Nucleus accumbens (tissue), 56 donors: ENCODE results near the gene CASP8.
A peak's percentile ranks its signal among the peaks of the same experiment; 100 is the strongest.

Experiments used
- DNase-seq, 56 donors: peaks; one replicate each; lab custom pipeline; 2025; lab: John Stamatoyannopoulos, UW

Gene CASP8

DNA sequence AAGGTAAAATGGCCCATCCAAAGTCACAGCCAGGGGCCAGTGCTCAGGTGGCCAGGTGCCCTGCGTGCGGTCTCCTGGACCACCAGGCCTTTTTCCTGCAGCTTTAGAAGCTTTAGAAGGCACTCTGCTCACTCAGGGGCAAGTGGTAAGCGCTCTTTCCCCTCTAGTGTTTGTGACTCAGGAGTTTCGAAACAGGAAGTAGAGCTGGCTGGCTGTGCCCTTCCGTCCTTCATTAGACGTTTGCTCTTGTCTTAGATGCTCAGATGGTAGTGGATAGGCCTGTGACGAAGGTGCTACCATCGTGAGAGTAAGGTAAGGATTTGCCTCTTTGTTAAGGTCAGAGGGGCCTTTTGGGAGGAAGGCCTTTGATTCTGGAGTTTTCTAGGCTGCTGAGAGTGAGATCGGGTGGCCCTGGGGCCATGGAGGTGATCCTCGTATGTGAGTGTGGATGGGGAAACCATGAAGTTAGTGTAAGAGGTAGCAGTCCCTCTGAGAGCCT is at the start of gene CASP8:
Gene CASP8 (plus strand): TSS at position 235 of the 499 bp plus-strand sequence. CDS start 5,951 bp downstream, outside the sequence.
- peak in 1 of 56 donors; percentile 2 for DNase-seq

DNA sequence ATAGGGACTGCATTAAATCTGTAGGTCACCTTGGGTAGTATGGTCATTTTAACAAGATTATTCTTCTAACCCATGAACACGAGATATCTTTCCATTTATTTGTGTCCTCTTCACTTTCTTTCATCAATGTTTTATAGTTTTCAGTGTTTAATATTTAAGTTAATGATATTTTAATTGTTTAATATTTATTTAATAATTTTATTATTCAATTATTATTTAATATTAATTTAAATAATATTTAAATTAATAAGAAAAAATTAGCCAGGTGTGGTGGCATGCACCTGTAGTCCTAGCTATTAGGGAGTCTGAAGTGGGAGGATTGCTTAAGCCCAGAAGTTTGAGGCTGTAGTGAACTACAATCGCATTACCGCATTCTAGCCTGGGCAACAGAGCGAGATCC is 44.4 kb upstream of the CASP8 start:
- DNase-seq: no peak

DNA sequence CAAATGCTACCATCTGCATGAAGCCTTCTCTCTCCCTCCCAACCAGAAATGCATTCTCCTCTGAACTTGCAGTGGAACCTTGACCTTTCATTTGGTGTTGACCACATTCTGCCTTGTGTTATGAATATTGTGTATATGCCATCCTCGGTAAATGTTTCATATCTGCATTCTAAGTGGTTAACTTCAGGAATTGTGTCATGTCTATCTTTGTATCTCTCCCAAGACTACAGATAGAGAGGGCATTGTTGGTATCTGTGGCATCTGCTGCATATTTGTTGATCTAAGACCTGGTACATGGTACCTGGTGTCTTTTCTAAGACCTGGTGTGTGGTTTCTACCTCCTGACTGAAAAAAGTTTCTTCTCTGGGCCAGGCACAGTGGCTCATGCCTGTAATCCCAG is 43.4 kb upstream of the CASP8 start:
- DNase-seq: no peak

DNA sequence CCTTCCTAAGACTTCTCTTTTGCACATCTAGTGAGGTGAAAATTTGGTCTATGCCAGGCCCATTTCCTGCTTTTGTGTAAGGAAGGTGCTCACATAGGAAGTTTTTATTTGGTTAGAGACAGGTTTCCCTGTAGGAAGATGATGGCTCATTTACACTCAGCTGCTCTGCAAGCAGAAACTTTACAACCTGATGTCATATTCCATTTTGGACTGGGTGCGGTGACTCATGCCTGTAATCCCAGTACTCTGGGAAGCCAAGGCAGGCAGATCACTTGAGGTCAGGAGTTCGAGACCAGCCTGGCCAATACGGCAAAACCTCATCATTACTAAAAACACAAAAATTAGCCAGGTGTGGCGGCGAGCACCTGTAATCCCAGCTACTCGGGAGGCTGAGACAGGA is 41.6 kb upstream of the CASP8 start:
- no peak for DNase-seq

DNA sequence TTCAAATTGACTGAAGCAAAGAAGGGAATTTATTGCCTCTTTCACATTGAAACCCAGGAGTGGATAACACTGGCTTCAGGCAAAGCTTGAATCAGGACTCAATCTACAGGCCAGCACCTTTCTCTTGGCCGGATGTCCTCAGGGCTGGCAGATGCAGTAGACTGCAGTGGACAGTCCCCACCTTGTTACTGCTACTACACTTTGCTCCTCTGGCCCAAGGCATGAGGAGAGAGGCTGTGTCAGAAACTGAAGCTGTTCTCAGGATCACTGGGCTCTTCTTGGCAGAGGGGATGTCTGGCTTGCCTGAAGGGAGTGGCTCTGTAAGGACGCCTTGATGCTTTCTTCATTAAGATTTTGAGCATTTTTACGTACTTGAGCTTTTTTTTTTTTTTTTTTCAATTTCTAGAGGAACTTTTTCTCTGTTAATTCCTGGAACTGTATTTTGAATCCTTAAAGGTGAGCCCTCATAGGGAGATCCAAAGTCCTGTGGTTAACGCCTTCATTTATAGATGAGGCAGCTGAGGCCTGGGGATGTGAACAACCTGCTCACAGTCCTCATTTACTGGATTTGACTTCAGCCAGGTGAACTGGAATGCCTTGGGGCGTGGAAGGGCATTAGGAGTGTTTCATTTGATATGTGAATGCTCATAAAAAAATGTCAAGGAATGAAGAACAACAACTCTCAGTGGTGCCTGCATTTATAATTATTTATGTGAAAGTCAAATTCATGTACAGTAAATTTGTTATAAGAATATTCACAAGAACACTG is 40.8 kb upstream of the CASP8 start:
- no peak for DNase-seq

DNA sequence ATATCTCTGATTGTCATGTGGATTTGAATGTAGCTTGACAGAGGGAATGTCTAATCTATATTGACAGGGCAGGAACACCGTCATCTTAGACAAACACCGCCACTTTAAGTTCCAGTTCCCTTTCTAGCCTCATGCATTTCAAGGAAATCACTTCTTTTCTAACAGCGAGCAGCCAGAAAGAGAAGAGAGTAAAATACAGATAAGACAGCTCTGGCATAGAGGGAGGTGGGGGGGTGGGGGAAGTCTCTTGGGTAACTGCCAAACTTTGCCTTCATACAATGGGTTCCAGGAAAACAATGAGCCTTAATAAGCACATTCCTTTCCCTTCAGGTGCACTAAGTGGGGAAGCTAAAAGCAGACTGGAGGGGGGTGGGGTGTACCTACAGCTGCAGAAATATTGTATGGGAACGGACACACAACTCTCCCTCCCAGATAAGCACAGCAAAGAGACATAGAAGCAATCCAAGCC is 40.2 kb upstream of the CASP8 start:
- DNase-seq: peak in 9 of 56 donors; percentile 2 to 40 (median 17)

DNA sequence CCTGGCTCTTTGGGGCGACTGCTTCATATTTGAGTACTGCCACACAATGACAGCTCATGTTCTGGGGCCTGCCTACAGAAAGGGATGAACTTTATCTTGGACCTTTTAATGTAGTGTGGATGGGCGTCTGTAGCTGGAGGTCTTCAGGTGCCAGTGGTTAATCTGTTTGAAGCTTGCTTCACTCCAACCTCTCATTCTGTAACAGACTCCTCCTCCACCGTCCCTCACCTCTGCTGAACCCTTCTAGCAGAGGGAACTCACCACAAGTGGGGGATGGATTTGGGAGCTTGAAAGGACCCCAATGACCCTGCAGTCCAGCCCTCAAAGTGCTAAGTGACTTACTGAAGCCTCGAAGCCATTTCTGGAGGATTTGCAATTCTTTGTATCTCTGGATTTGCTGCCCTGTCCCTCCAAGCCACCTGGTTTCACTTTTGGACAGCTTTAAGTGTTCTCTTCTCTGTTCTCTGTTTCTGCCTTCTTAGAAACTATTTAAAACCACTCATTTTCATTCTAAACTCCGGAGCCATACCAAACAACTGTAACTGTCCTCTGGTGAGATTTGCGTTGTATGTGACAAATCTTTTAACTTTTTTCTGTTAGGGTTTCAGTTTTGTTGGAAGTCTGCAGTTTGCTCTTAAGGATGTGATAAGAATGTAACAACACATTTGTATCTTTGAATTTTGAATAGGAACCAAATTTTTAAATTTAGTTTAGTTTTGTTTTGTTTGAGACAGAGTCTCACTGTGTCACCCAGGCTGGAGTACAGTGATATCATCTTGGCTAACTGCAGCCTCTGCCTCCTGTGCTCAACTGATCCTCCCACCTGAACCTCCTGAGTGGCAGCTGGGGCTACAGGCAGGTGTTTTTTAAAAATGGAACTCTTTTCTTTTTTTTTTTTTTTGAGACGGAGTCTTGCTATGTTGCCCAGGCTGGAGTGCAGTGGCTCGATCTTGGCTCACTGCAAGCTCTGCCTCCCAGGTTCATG is 37.0 kb upstream of the CASP8 start:
- no peak for DNase-seq

DNA sequence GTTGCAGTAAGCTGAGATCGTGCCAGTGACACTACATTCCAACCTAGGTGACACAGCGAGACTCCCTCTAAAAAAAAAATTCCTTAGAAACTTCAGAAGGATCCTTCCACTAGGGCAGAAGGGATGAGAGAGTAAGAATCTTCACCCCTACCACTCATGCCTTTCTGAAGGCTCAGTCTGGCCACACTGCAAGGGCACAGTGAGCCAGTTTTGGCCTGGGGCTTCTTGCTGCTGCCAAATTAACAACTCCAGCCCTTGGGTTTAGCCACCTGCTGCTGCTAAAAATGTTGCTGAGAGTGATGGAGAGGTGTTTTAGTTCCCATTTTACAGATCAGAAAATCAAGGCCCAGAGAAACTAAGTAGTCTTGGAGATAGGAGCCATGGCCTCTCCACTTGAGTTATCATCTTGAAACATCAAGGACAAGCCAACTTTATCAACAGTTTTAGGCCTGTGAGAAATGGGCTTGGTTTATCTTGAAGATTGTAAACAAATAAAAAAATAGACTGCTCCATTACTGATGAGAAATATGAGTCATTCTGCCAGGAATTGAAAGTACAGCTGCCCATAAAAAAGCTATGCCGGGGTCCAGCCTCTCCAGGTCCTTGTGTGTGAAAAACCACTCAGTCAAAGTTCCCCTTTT is 31.9 kb upstream of the CASP8 start:
- no peak for DNase-seq

DNA sequence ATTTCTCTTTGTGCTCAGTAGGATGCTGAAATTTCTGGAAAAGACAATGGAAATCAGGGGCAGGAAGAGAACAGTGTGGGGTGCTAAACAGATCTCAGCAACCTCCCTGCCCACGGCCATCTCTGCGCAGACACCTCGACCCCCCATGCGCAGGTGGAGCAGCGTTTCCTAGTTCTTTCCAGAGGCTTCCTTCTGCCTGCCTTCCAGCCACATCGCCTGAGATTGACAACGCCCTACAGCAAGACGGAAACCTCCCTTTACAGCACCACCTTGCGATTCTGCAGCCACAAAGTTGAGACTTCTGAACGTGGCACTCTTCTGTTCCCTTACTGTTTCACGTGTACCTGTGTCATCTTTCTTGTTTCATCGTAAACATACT is 31.4 kb upstream of the CASP8 start:
- no peak for DNase-seq

DNA sequence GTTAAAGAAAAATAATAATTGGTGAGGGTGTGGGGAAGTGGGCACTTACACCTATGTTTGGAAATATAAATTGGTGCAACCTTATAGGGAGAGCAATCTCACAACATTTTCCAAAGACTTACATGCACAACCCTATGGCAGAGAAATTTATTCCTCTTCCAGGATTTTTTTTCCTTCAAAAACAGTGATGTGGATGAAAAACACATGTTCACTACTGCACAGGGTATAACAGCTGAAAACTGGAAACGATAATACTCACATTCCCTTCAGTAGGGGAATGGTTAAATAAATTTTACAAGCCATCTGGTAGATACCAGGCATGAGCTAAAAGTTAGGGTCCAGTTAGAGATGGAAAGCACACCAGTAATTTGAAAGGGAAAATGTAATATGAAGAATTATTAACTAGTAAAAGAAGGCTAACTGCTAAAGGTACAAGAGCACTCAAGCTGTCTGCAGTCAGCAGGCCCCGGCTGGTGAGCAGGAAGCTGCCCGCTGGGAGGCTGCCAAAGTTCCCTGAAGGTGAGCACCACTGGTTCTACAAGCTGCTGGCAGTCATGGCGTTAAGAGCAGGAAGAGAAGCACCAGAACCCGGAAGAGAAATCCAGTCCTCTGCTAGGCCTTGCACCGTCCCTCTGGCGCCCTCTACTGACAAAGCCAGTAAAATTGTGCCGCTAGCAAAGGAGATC is 28.4 kb upstream of the CASP8 start:
- DNase-seq: peak in 49 of 56 donors; percentile 3 to 76 (median 30)

DNA sequence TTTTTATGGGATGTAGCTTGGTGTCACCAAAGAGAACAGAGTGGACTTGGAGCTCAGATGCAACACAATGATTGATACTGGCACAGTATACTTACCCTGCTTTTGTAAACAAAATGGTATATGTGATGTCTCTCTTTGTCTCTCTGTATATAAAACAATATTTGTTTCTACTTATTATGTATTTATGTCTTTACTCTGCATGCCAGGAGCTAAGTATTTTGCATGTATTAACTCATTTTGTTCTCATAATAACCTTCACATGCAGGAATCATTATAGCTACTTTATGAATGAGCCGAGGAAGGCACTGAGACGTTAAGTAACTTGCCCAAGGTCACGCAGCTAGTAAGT is 27.9 kb upstream of the CASP8 start:
- DNase-seq: no peak

DNA sequence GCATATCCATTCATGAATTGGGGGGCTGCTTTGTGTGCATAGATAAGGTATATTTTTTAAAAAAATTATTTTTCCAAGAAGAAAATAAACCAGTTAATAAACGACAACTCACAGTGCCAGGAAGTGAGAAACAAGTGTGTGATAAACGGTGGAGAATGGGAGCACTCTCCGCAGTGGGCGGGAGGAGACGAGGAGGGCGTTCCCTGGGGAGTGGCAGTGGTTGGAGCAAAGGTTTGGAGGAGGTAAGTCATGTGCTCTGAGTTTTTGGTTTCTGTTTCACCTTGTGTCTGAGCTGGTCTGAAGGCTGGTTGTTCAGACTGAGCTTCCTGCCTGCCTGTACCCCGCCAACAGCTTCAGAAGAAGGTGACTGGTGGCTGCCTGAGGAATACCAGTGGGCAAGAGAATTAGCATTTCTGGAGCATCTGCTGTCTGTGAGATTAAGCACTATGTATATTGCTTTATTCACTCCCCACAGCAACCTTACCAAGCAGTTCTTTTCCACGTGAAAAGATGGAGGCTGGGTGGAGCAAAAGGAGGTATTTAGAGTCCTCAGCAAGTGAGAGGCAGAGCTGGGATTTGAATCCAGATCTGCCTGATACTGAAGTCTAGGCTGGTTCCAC is 27.0 kb upstream of the CASP8 start:
- no peak for DNase-seq

DNA sequence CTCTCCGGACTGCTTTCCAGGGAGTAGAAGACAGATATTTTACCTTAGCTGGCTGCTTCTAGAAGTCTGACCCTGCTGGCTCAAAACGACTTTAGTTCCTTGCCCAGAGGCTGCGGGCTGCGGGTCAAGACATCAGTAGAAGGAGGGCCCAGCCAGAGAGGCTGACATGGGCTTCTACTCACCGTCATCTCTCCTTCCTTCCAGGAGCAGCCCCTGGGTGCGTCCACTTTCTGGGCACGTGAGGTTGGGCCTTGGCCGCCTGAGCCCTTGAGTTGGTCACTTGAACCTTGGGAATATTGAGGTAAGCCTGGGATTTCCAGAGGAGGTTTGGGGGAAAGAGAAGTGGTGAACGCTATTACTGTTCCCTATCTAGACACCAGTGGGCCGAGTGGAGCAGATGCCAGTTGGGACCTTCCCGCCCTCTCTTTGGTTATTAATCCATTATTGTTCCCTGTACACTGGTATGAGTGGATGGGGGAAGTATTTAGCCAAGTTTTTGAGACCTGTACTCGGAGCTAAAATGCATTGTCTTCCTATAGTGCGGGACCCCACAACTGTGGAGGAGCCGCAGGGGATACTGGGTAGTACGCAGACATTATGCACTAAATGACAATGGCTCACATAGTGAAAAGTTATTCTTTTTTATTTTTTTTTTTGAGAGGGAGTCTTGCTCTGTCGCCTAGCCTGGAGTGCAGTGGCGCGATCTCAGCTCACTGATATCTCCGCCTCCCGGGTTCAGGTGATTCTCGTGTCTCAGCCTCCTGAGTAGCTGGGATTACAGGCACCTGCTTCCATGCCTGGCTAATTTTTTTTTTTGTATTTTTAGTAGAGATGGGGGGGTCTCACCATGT is 26.3 kb upstream of the CASP8 start:
- no peak for DNase-seq

DNA sequence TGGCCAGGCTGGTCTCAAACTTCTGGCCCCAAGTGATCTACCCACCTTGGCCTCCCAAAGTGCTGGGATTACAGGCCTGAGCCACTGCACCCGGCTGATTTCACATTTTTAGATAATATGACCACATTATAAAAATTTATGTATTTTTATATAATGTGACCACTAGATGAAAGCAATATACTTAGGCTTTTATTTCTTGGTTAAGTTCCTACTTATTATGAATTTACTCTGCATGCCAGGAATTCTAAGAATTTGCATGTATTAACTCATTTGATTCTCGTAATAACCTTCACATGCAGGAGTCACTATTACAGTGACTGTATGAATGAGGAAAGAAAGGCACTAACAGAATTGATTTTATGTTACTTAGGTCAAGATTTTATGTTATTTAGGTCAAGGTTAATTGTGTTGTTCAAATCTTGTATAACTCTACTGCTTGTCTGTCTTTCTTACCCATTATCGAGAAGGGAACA is 25.6 kb upstream of the CASP8 start:
- DNase-seq: no peak

DNA sequence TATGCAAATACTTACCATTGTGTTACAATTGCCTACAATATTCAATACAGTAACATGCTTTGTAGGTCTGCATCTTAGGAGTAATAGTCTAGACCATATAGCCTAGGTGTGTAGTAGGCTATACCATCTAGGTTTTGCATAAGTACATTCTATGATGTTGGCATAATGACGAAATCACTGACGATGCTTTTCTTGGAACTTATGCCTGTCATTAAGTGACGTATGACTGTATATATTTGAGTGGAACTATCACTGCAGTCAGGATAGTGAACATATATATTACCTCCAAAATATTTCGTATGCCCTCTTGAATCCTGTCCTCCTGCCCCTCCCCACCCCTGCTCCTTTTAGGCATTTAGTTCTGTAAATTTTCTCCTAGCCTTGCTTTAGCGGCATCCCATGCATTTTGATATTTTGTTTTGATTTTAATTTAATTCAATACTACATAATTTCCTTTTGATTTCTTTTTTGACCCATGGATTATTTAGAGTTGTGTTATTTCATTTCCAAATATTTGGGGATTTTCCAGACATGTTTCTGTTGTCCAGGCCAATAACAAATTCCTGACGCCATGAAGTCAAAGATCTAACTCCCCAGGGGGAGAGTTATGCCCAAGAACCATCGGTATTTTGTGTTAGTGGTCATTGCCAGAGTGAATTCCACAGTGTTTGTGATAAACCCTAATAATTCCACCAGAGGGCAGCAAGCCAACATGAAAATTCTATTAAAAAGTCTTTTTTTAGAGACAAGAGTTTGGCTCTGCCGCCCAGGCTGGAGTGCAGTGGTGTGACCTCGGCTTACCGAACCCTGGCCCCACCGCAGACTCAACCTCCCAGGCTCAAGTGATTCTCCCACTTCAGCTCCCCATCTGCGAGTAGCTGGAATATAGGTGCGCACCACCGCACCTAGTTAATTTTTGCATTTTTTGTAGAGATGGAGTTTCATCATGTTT is 24.2 kb upstream of the CASP8 start:
- peak in 8 of 56 donors; percentile 8 to 37 (median 12) for DNase-seq

DNA sequence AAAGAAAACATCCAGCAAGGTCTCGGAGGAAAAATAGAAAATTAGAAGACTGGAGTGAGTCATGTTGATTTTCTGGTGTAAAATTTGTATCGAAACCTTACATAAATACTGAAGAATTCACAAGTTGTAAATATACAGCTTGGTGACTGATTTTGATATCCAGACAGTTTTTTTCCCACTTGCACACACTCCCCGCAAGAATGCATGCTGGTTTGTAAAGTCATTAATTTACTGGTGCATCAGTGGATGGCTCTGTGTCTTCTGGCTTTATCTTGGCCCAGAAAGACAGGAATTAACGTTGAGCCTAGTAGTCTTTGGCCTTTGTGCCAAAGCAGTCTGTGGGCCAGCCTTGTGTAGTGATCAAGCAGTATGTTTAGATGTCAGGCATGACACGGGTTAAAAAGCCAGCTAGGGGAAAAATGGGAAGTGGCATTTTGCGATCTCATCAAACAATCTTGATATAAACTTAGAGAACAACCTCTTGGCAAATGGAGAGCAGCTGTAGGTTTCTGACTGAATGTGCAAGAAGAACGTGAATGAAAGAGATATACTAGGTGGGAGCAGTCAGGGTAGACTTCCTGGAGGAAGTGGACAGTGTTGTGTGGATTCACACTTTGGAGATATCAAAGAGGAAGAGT is 22.7 kb upstream of the CASP8 start:
- DNase-seq: no peak
